Measurements from ENCODE around the gene METTL6. TPM values are rescaled to one million over a fixed set of nuclear protein-coding genes. Genes with fewer than 3 reads are reported as not detected.
A peak's percentile ranks its signal among the peaks of the same experiment; 100 is the strongest.

METTL6 gene
- total and polyA plus RNA-seq, 10 of the 15 experiments (the other 5 are each of a cell fraction or from before 2014, with no cell fraction given): 13.8 to 29.6 (median 20.8) TPM

DNA sequence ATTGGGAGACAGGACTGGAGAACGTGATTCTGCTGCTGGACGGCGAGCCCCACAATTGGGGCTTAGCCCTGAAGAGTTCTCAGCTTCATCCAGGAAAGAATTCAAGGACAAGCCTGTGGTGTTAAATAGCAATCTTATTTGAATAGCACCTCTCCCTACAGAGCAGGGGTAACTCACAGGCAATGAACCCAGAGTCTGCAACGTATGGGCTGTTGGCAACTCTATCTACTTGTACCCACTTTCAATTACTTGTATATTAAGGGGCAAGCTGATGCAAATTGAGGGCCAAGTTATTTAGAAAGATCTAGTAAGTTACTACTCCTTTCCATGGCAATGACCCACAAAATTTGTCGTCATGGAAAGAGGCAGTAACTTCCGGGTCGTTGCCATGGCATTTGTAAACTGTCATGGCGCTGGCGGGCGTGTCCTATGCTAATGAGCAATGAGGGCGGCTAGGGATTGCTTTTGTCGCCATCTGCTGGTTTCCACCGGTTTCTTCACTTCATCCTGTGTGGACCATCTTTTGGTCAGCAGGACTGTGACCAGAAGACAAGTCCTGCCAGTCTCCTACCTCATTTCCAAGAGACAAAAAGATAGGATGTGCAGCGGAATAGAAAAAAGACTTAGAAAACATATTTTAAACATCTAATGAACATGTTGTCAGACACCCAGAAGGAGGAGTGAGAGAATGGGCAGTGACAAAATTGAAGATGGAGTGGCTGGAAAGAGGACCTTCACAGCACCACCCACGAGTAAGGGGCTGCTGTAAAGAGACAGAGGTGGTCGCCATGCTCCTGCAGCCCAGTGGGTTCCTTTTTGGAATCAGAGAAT, 49.2 kb downstream of the METTL6 start (continued):
- TF ChIP-seq SPI1 (IDR thresholded peaks at IDR 0.05; ENCODE audit: borderline replicate concordance, insufficient read depth, low read depth, low read length) (no peak), FOS (IDR thresholded peaks at IDR 0.05; ENCODE audit: borderline replicate concordance, extremely low read depth, insufficient read length) (no peak), MYC (IDR thresholded peaks at IDR 0.05; ENCODE audit: insufficient read depth, insufficient read length, insufficient replicate concordance, low read length, severe bottlenecking) (no peak), NRF1 (conservative IDR thresholded peaks at IDR 0.05; ENCODE audit: low read depth, low read length) (no peak), BHLHE40 (IDR thresholded peaks at IDR 0.05; ENCODE audit: borderline replicate concordance in 1 of 2, low read depth in 2 of 2, low read length in 1 of 2) (peak; percentile 38 to 42; a peak in 2 of 4 replicates), PML (IDR thresholded peaks at IDR 0.05; ENCODE audit: low read length) (no peak), EP300 (IDR thresholded peaks at IDR 0.05; ENCODE audit: borderline replicate concordance in 1 of 2, control insufficient read depth in 1 of 2, low read depth in 2 of 2, low read length in 2 of 2) (peak; percentile 44 to 85; a peak in 2 of 4 replicates), LARP7 (IDR thresholded peaks at IDR 0.05) (peak; percentile 77), CREB1 (IDR thresholded peaks at IDR 0.05; ENCODE audit: low read depth) (peak; percentile 94), NBN (IDR thresholded peaks at IDR 0.05) (peak; percentile 63), ESRRA (IDR thresholded peaks at IDR 0.05; ENCODE audit: low read length) (no peak)
- TF ChIP-seq, protein P1, sequence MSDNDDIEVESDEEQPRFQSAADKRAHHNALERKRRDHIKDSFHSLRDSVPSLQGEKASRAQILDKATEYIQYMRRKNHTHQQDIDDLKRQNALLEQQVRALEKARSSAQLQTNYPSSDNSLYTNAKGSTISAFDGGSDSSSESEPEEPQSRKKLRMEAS (IDR thresholded peaks at IDR 0.05; ENCODE audit: low read depth, low read length): no peak
- TF ChIP-seq, protein P2, sequence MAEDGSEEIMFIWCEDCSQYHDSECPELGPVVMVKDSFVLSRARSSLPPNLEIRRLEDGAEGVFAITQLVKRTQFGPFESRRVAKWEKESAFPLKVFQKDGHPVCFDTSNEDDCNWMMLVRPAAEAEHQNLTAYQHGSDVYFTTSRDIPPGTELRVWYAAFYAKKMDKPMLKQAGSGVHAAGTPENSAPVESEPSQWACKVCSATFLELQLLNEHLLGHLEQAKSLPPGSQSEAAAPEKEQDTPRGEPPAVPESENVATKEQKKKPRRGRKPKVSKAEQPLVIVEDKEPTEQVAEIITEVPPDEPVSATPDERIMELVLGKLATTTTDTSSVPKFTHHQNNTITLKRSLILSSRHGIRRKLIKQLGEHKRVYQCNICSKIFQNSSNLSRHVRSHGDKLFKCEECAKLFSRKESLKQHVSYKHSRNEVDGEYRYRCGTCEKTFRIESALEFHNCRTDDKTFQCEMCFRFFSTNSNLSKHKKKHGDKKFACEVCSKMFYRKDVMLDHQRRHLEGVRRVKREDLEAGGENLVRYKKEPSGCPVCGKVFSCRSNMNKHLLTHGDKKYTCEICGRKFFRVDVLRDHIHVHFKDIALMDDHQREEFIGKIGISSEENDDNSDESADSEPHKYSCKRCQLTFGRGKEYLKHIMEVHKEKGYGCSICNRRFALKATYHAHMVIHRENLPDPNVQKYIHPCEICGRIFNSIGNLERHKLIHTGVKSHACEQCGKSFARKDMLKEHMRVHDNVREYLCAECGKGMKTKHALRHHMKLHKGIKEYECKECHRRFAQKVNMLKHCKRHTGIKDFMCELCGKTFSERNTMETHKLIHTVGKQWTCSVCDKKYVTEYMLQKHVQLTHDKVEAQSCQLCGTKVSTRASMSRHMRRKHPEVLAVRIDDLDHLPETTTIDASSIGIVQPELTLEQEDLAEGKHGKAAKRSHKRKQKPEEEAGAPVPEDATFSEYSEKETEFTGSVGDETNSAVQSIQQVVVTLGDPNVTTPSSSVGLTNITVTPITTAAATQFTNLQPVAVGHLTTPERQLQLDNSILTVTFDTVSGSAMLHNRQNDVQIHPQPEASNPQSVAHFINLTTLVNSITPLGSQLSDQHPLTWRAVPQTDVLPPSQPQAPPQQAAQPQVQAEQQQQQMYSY (CRISPR knock-in tag; IDR thresholded peaks at IDR 0.05): no peak
- TF ChIP-seq, protein P3, sequence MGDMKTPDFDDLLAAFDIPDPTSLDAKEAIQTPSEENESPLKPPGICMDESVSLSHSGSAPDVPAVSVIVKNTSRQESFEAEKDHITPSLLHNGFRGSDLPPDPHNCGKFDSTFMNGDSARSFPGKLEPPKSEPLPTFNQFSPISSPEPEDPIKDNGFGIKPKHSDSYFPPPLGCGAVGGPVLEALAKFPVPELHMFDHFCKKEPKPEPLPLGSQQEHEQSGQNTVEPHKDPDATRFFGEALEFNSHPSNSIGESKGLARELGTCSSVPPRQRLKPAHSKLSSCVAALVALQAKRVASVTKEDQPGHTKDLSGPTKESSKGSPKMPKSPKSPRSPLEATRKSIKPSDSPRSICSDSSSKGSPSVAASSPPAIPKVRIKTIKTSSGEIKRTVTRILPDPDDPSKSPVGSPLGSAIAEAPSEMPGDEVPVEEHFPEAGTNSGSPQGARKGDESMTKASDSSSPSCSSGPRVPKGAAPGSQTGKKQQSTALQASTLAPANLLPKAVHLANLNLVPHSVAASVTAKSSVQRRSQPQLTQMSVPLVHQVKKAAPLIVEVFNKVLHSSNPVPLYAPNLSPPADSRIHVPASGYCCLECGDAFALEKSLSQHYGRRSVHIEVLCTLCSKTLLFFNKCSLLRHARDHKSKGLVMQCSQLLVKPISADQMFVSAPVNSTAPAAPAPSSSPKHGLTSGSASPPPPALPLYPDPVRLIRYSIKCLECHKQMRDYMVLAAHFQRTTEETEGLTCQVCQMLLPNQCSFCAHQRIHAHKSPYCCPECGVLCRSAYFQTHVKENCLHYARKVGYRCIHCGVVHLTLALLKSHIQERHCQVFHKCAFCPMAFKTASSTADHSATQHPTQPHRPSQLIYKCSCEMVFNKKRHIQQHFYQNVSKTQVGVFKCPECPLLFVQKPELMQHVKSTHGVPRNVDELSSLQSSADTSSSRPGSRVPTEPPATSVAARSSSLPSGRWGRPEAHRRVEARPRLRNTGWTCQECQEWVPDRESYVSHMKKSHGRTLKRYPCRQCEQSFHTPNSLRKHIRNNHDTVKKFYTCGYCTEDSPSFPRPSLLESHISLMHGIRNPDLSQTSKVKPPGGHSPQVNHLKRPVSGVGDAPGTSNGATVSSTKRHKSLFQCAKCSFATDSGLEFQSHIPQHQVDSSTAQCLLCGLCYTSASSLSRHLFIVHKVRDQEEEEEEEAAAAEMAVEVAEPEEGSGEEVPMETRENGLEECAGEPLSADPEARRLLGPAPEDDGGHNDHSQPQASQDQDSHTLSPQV (IDR thresholded peaks at IDR 0.05): 0 out of 2 replicates have a peak, but pooled peaks have one; percentile 48
- TF ChIP-seq, protein P4, sequence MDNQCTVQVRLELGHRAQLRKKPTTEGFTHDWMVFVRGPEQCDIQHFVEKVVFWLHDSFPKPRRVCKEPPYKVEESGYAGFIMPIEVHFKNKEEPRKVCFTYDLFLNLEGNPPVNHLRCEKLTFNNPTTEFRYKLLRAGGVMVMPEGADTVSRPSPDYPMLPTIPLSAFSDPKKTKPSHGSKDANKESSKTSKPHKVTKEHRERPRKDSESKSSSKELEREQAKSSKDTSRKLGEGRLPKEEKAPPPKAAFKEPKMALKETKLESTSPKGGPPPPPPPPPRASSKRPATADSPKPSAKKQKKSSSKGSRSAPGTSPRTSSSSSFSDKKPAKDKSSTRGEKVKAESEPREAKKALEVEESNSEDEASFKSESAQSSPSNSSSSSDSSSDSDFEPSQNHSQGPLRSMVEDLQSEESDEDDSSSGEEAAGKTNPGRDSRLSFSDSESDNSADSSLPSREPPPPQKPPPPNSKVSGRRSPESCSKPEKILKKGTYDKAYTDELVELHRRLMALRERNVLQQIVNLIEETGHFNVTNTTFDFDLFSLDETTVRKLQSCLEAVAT (IDR thresholded peaks at IDR 0.05): peak; percentile 47; the same call in 1 of the 2 replicates
- TF ChIP-seq, protein P5, sequence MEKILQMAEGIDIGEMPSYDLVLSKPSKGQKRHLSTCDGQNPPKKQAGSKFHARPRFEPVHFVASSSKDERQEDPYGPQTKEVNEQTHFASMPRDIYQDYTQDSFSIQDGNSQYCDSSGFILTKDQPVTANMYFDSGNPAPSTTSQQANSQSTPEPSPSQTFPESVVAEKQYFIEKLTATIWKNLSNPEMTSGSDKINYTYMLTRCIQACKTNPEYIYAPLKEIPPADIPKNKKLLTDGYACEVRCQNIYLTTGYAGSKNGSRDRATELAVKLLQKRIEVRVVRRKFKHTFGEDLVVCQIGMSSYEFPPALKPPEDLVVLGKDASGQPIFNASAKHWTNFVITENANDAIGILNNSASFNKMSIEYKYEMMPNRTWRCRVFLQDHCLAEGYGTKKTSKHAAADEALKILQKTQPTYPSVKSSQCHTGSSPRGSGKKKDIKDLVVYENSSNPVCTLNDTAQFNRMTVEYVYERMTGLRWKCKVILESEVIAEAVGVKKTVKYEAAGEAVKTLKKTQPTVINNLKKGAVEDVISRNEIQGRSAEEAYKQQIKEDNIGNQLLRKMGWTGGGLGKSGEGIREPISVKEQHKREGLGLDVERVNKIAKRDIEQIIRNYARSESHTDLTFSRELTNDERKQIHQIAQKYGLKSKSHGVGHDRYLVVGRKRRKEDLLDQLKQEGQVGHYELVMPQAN (conservative IDR thresholded peaks at IDR 0.05): no peak; the same call in none of the 2 replicates
